GM06990 (cell line): ENCODE results near the gene ID1.

ENCODE experiments used
- DNase-seq: peaks from one replicate; pipeline ENCODE4 v3.0.0-alpha.2; 2011; ENCODE audit not compliant: insufficient read length; ENCODE audit errors: extremely low read depth
- H3K27me3 ChIP-seq: replicated peaks from 2 replicates; pipeline ENCODE4 v1.6.0; 2011; ENCODE audit warnings: low read length; ENCODE audit not compliant: control insufficient read depth, insufficient read depth
- H3K36me3 ChIP-seq: 2 replicates; pipeline ENCODE4 v1.5.1; 2011; ENCODE audit warnings: low read length; ENCODE audit not compliant: control insufficient read depth, insufficient read depth
- H3K4me3 ChIP-seq: replicated peaks from 2 replicates; pipeline ENCODE4 v1.5.1; 2011; ENCODE audit warnings: low read depth, mild to moderate bottlenecking, control low read depth, low read length
- CTCF ChIP-seq: IDR thresholded peaks from 2 replicates; pipeline ENCODE4 v1.5.1; 2011; ENCODE audit warnings: low read length, control low read depth, mild to moderate bottlenecking, inconsistent platforms; ENCODE audit not compliant: insufficient read depth, poor library complexity, severe bottlenecking

The ID1 gene

GRCh38 chr20:31630187-31630790 lies 25.2 kb downstream of the ID1 start:
- Histone ChIP-seq H3K4me3 (no peak overlapping the region), H3K36me3 (no peaks in the 10 kb centered on the region), H3K27me3 (no peaks in the 10 kb centered on the region)
- DNase-seq = no peak
- TF ChIP-seq CTCF = no peak

GRCh38 chr20:31632548-31633338 lies 27.7 kb downstream of the ID1 start:
- no peak for TF ChIP-seq CTCF
- H3K4me3 ChIP-seq = no peak overlapping the region
- DNase-seq = no peak
- no peaks in the 10 kb centered on the region; the same call in 1 of the 2 replicates for H3K27me3 ChIP-seq
- no peaks in the 10 kb centered on the region for H3K36me3 ChIP-seq

- Histone ChIP-seq H3K36me3 (no peaks in the 10 kb centered on the region), H3K4me3 (no peak overlapping the region), H3K27me3 (no peaks in the 10 kb centered on the region; the same call in 1 of the 2 replicates)
- no peak for DNase-seq
- TF ChIP-seq CTCF = no peak
Observed at GRCh38 chr20:31633339-31633914, 28.3 kb downstream of the ID1 start.

GRCh38 chr20:31637660-31638059 lies 32.6 kb downstream of the ID1 start, which contains the start of gene COX4I2:
Gene COX4I2, plus strand, starts transcription at chr20:31637912. Its CDS starts 1,106 bp downstream, at chr20:31639018.
- no peak for DNase-seq
- no peak within 1 kb of the TSS for H3K4me3 ChIP-seq
- H3K36me3 ChIP-seq = no peaks in the 10 kb centered on the region
- no peaks in the 10 kb centered on the region; the same call in 1 of the 2 replicates for H3K27me3 ChIP-seq
- no peak for TF ChIP-seq CTCF

GRCh38 chr20:31638317-31638716 lies 33.2 kb downstream of the ID1 start:
- Histone ChIP-seq H3K4me3 (no peak overlapping the region), H3K36me3 (no peaks in the 10 kb centered on the region), H3K27me3 (no peaks in the 10 kb centered on the region; the same call in 1 of the 2 replicates)
- TF ChIP-seq CTCF = no peak
- no peak for DNase-seq
